Cerebellar cortex (tissue), 1 donor: Measurements from ENCODE around the gene TRAF3IP3.
A peak's percentile ranks its signal among the peaks of the same experiment; 100 is the strongest.

Source experiments
- DNase-seq: peaks from one replicate; pipeline ENCODE4 v3.0.0-alpha.2; 2015; ENCODE audit warnings: low spot score

TRAF3IP3 gene

DNA sequence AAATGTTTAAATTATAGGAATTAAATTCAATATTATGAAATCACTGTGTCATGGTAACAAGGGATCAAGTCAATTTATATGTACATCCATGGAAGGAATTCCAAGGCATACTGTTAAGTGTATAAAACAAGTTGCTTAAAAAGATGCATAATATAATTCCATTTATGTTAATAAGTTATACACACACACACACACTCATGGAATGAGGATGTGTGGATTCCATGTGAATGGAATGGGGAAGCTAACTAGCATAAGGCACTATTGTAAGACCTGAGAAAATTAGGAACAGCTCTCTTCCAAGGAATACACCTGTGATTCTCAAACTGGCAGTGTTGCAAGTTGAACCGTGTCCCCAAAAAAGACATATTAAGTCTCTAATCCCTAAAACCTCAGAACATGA is 17.6 kb upstream of the TRAF3IP3 start:
- no peak for DNase-seq

DNA sequence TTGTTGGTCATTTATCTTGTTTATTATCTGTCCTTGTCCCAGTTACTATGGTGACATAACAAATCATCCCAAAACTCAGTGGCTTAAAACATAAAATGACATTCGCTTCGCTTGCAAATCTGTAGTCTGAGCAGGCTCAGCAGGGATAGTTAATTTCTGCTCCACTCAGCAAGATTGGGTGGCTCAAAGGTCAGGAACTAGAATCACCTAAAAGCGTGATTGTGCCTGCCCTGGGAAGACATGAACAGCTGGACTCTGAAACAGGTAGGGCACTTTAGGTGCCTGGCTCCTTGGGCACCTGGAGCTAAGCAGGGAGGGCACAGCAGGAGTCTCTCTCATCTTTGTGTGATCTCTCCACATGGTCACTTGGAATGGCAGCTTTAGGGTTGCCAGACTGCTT is 14.7 kb upstream of the TRAF3IP3 start:
- no peak for DNase-seq

DNA sequence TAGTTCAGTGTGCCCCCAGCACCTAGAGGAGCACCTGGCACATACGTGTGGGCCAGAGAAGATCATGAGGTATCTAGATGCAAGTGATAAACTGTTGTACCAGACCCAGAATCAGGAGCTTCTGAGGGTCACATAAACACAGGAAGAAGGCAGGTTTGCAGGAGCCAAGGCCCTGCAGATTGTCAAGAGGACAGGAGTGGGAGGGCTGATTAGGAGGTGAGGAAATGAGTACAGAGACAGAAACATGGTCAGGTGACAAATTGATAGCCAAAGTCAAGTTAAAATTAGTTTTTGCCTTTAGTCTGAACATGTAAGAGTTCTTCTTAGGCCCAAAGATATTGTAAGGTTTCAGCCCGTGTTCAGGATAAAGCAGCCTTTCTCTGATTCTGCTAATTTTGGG is 14.0 kb upstream of the TRAF3IP3 start:
- no peak for DNase-seq

- no peak for DNase-seq
Measured at GRCh38 chr1:209742409-209743144, 13.3 kb upstream of the TRAF3IP3 start.

GRCh38 chr1:209743145-209743482 is 12.7 kb upstream of the TRAF3IP3 start:
- DNase-seq, result no peak

DNA sequence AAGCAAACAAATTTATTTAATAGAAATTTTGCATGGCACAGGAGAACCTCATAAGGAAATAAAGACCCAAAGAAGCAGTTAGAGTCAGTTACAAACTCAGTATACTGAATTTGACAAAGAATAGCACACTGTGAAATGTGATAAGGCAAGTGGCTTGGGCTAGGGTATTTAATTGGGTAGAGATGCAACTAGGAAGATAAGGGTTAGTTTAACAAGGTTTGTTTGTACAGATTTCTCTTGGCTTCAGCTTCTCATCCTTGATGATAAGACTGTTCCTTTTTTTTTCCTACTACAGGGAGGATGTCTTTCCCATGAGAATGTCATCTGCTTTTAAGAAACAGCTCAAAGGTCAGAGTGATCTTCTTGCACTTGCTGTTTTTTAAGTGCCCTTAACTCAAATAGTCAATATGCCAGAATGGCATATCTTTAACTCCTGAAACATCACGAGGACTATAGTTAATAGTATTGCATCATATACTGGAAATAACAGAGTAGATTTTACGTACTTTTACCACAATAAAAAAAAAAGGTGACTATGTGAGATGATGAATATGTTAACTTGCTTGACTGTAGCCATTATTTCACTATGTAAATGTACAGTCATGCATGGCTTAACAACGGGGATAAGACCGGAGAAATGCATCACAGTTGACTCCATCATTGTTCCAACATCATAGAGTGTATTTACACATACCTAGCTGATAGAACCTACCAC is 9.2 kb upstream of the TRAF3IP3 start:
- DNase-seq, result no peak

- peak; percentile 80 for DNase-seq
Measured at GRCh38 chr1:209747580-209748262, 8.1 kb upstream of the TRAF3IP3 start.

- DNase-seq, result no peak
Measured at GRCh38 chr1:209748620-209749019, 7.2 kb upstream of the TRAF3IP3 start.

DNA sequence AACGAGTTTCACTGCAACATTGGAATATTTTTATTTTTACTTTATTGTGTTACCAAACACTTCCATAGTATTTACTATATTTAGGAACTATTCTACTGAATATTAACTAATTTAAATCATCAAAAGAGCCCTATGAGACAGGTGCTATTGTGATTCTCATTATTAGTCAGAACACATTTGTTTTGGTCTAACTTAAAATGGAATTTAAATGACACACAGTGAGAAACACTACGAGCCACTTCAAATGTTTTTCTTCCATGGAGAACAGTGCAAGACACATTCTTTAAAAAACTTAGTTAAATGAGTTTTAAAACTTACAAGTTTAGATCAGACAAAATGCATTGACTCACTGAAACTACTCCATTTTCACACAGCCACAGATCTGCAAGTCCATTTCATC is 6.6 kb upstream of the TRAF3IP3 start:
- no peak for DNase-seq

DNA sequence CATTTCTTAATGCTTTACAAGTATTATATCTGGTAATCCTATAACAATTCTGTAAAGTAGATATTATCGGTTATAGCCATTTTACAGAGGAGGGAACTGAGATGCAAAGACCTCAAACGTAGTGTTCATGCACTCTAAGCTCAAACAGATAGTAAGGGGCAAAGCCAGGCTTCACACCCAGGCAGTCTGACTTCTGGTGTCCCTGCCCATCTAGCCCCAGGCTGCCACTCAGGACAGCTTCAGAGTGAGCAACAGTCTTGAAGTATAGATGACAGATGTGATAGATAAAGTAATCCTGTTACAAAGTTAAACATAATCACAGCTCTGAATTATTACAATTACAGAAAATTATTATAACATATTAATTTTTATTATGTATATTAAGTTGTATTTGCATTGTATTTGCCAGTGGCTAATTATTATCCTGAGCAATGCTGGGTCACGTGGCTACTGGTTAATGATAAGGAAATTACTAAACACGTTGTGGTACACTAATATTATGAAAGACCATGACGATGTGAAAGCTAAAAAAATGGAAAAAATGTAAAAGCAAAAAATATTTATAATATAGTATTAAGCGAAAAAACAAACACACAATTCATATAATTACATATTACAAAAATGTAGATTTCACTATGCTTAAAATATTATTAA is 6.1 kb upstream of the TRAF3IP3 start:
- no peak for DNase-seq

- DNase-seq, result no peak
Measured at GRCh38 chr1:209751627-209752231, 4.1 kb upstream of the TRAF3IP3 start.

- no peak for DNase-seq
Measured at GRCh38 chr1:209752890-209753289, 3.0 kb upstream of the TRAF3IP3 start.

GRCh38 chr1:209755256-209755655 is 597 bp upstream of the TRAF3IP3 start:
- DNase-seq, result no peak

DNA sequence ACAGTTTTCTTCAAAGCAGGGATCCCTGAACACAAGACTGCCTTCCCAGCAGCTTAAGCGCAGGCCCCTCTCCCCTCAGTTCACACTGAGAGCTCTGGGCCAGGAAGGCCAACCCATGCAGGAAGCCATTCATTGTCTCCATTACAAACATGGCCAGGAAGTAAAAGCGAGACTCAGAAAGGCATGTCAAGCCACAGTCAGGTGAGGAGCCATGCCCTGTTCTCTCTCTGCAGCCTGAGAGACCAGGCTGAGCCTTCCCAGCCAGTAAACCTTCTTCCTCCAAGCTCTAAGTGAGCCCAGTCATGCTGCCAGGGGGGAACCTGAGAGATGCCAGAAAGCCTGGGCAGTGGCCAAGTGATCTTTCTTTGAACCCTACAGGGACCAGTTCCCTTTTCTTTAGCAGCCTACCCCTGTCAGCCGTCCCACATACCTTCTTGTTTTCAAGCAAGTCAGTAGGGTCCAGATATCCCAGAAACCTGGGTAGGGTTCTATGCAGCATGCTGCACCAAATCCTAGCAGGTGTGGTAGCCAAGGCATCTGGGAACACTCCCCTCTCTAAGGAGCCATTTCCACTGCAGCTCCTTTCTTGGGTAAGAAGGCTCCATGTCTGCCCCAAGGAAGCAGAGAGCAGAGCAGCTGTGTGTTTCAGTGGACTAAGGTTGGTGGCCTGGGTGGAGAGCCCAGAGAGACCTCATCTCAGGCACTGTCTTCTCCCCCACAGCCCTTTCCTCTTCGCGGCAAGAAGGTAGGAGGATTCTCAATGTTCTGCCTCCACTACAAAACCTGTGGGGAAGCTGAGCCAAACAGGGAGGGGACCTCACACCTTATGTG is 977 bp downstream of the TRAF3IP3 start:
- DNase-seq, result no peak

- DNase-seq, result no peak
Measured at GRCh38 chr1:209758400-209758799, 2.5 kb downstream of the TRAF3IP3 start.

DNA sequence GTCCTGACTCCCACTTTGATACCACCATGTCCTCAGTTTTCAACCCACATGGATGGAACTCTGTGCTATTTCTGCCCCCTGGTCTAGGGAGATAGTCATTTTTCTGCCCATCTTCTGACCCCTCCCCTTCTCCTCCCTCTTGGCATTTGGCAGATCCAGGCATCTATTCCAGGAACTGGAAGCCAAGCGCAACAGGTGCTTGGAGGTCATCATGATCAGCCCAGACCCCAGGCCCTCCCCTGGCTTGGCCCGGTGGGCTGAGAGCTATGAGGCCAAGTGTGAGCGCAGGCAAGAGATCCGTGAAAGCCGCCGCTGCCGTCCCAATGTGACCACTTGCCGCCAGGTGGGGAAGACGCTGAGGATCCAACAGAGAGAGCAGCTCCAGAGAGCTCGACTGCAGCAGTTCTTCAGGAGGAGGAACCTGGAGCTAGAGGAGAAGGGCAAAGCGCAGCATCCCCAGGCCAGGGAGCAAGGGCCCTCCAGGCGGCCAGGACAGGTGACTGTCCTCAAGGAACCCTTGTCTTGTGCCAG is 4.0 kb downstream of the TRAF3IP3 start:
- no peak for DNase-seq

DNA sequence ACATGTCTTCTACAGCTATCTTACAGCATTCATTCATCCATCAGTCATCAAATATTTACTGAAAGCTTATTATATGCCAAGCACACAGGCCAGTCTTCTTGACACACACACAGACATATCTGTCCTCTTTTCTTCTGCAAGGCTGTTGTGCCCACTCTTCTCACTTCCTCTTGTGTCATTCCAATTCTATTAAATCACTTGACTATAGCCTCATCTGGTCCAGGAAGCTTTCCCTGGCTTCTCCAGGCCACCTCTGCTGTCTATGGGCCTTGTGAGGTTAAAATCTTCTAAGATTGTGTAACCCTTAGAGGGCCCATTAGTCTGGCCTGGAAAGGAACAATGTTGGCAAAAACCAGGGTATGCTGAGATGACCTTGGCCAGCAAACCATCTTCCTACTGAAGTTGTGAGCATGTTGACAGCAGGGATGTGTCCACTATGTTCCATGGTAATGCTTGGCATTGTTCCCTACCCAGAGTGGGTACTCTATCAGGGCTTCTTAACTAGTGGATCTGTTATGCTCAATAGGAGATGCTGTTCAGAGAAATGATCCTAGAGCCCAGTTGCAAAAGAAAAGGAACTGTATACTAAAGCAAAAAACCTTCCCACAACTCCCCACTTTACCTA is 5.3 kb downstream of the TRAF3IP3 start:
- DNase-seq, result no peak

DNA sequence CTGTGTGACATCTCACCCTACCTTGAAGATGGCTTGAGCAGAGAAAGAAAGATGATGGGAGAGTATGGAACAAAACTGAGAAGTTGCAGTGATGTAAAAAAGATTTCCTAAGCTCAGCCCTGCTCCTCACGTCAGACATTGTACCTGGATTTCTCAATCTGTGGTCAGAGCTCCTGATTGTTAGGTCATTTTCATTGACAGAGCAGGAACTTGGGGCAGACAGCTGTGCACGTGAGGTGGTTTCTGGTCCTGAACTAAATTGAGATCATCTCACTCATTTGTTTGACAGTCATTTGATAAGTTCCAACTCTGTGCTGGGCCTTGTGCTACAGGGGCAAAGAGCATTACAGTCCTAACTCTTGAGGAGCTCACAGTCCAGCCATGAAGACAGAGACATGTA is 10.2 kb downstream of the TRAF3IP3 start:
- DNase-seq, result no peak

DNA sequence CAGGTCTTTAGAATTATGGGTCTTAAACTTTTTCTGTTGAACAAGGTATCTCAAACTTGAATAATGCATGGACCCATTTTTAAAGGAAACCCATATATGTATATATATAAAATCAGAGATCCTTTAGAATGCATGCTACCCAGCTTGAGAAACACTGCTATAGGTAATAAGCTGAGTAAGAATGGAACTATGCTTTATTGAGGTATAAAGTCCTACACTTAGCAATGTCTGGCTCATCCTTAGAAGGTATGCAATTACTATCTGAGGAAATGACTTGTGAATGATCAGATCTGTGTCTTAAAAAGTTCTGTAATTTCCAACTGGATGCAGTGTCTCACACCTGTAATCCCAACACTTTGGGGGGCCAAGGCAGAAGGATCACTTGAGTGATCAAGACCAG is 11.2 kb downstream of the TRAF3IP3 start:
- DNase-seq, result no peak

DNA sequence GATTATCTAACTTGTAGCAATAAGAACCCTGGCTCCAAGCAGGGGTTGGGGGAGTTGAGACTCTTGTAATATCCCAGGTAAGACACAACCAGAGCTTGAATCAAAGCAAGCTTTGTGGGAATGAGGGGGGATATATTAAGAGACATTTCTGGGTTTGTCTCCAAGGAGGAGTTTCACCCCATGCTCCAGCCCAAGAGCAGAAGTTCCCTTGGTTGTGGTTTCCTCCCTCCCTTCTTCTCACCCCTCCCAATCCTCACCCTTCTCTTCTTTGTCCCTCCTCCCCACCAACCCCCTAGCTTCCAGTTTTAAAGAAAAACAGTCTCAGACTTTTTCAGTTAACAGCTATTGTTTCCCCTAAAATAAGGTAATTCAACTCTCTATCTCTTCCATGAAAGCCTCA is 11.9 kb downstream of the TRAF3IP3 start:
- no peak for DNase-seq

GRCh38 chr1:209768354-209768774 is 12.5 kb downstream of the TRAF3IP3 start:
- DNase-seq, result no peak
